ENCODE measurements around the gene ELP2.

ELP2 gene

DNA sequence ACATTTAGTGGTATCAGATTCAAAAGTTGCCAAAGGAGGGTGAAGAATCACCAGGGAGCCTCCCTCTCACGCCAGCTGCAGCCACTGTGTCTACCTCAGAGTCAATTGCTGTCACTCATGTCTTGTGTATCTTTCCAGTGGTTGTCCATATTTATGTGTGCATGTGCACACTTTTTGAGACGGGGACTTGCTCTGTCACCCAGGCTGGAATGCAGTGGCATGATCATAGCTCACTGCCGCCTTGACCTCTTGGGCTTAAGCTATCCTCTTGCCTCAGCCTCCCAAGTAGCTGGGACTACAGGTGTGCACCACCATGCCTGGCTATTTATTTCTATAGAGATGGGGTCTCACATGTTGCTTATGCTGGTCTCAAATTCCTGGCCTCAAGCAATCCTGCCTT, 61.6 kb downstream of the ELP2 start:
- H3K27ac ChIP-seq, result no peak overlapping the region
- no peak for TF ChIP-seq ZFX (IDR thresholded peaks at IDR 0.05; ENCODE audit: borderline replicate concordance)
- TF ChIP-seq CTCF (IDR thresholded peaks at IDR 0.05), result no peak

DNA sequence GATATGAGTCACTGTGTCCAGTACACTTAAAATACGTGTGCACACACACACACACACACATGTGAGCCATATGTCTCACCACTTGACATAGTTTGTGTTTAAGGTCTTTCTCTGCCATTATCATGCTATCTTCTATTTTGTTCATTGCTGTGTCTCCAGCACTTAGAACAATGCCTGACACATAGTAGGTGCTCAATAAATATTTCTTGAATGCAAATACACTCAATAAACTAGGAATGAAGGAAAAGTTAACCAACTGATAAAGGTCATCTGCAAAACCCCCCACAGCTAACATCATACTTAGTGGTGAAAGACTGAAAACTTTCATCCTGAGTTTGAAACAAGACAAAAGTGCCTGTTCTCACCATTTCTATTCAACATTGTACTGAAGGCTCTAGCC, 62.0 kb downstream of the ELP2 start:
- H3K27ac ChIP-seq, result no peak overlapping the region
- TF ChIP-seq CTCF (IDR thresholded peaks at IDR 0.05) (no peak), ZFX (IDR thresholded peaks at IDR 0.05; ENCODE audit: borderline replicate concordance) (no peak)

GRCh38 chr18:36194600-36195315, 65.1 kb downstream of the ELP2 start:
- H3K27ac ChIP-seq, result no peak overlapping the region
- TF ChIP-seq CTCF (IDR thresholded peaks at IDR 0.05) (no peak), ZFX (IDR thresholded peaks at IDR 0.05; ENCODE audit: borderline replicate concordance) (no peak)

DNA sequence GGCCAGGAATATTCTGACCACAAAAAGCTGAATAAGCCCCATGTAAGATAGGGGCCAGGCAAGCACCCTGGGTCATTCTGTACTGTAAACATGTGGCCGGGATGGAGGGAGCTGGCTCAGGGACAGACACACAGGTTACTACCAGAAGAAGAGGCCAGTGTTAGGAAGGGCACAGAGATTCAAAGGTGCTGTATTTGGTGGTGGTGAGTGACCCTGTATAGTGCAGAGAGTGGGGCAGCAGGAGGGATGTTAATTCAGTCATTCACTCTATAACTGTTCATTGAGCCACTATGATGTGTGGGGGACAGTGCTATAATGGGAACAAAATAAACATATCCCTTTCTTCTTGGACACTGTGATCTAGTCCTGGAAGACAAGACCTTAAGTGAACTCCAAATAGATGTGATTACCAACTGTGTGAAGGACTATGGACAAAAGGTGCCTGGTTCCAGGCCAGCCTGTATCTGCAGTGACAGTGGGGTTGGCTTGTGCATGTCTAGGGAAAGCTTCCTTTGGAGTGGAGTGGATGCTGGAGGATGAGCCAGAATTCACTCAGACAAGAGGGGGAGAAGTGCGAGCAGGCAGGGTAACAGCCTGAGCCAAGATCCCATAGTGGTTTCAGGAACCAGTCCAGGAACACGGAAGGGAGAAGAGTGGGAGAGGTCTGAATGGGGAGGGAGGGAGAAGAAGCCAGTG, 65.9 kb downstream of the ELP2 start:
- H3K27ac ChIP-seq, result no peak overlapping the region
- TF ChIP-seq ZFX (IDR thresholded peaks at IDR 0.05; ENCODE audit: borderline replicate concordance) (no peak), CTCF (IDR thresholded peaks at IDR 0.05) (no peak)

GRCh38 chr18:36196238-36196995, 66.7 kb downstream of the ELP2 start:
- no peak for TF ChIP-seq ZFX (IDR thresholded peaks at IDR 0.05; ENCODE audit: borderline replicate concordance)
- TF ChIP-seq CTCF (IDR thresholded peaks at IDR 0.05), result no peak
- no peak overlapping the region for H3K27ac ChIP-seq

GRCh38 chr18:36197511-36198166, 67.9 kb downstream of the ELP2 start:
- TF ChIP-seq ZFX (IDR thresholded peaks at IDR 0.05; ENCODE audit: borderline replicate concordance), result no peak
- no peak for TF ChIP-seq CTCF (IDR thresholded peaks at IDR 0.05)
- H3K27ac ChIP-seq, result no peak overlapping the region

Measured in 22Rv1 (cell line).